ENCODE measurements around the gene SCT.

SCT gene

GRCh38 chr11:607020-607780 is 19.8 kb downstream of the SCT start:
- TF ChIP-seq POLR2AphosphoS5 (IDR thresholded peaks at IDR 0.05; ENCODE audit: low read depth, low read length) = no peak
- TF ChIP-seq REST (IDR thresholded peaks at IDR 0.05; ENCODE audit: insufficient read depth in 1 of 2, low read depth in 2 of 2, low read length in 2 of 2) = no peak
- no peak for TF ChIP-seq TAF1 (IDR thresholded peaks at IDR 0.05; ENCODE audit: borderline replicate concordance, insufficient read depth, low read length)
- TF ChIP-seq SIN3A (IDR thresholded peaks at IDR 0.05; ENCODE audit: borderline replicate concordance, insufficient read depth, low read length) = no peak
- no peak for TF ChIP-seq FOXP2 (optimal IDR thresholded peaks at IDR 0.05; ENCODE audit: borderline replicate concordance, extremely low read depth, extremely low read length, insufficient read depth)

DNA sequence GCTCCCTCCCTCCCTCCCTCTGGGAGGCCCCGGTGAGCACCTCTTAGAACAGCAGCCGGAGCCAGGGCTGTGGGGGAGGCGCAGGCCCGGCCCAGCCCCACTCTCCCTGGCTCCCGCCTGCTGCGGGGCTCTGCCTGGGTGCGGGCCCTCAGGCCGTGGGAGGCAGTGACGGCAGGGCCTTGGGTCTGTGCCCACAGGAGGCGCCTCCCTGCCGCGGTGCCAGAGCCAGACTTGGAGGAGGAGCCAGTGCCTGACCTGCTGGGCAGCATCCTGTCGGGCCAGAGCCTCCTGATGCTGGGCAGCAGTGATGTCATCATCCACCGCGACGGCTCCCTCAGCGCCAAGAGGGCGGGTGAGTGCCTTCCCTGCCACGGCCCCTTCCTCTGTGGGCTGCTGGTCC is 20.7 kb downstream of the SCT start:
- no peak for TF ChIP-seq POLR2AphosphoS5 (IDR thresholded peaks at IDR 0.05; ENCODE audit: low read depth, low read length)

GRCh38 chr11:605286-606129 is 21.5 kb downstream of the SCT start:
- no peak for TF ChIP-seq TAF1 (IDR thresholded peaks at IDR 0.05; ENCODE audit: borderline replicate concordance, insufficient read depth, low read length)
- TF ChIP-seq SIN3A (IDR thresholded peaks at IDR 0.05; ENCODE audit: borderline replicate concordance, insufficient read depth, low read length) = no peak
- no peak for TF ChIP-seq FOXP2 (optimal IDR thresholded peaks at IDR 0.05; ENCODE audit: borderline replicate concordance, extremely low read depth, extremely low read length, insufficient read depth)
- no peak for TF ChIP-seq REST (IDR thresholded peaks at IDR 0.05; ENCODE audit: insufficient read depth in 1 of 2, low read depth in 2 of 2, low read length in 2 of 2)
- TF ChIP-seq POLR2AphosphoS5 (IDR thresholded peaks at IDR 0.05; ENCODE audit: low read depth, low read length) = no peak

GRCh38 chr11:603154-603553 is 23.8 kb downstream of the SCT start:
- TF ChIP-seq REST (IDR thresholded peaks at IDR 0.05; ENCODE audit: insufficient read depth in 1 of 2, low read depth in 2 of 2, low read length in 2 of 2) (no peak), FOXP2 (optimal IDR thresholded peaks at IDR 0.05; ENCODE audit: borderline replicate concordance, extremely low read depth, extremely low read length, insufficient read depth) (no peak), POLR2AphosphoS5 (IDR thresholded peaks at IDR 0.05; ENCODE audit: low read depth, low read length) (no peak), TAF1 (IDR thresholded peaks at IDR 0.05; ENCODE audit: borderline replicate concordance, insufficient read depth, low read length) (no peak), SIN3A (IDR thresholded peaks at IDR 0.05; ENCODE audit: borderline replicate concordance, insufficient read depth, low read length) (no peak)

DNA sequence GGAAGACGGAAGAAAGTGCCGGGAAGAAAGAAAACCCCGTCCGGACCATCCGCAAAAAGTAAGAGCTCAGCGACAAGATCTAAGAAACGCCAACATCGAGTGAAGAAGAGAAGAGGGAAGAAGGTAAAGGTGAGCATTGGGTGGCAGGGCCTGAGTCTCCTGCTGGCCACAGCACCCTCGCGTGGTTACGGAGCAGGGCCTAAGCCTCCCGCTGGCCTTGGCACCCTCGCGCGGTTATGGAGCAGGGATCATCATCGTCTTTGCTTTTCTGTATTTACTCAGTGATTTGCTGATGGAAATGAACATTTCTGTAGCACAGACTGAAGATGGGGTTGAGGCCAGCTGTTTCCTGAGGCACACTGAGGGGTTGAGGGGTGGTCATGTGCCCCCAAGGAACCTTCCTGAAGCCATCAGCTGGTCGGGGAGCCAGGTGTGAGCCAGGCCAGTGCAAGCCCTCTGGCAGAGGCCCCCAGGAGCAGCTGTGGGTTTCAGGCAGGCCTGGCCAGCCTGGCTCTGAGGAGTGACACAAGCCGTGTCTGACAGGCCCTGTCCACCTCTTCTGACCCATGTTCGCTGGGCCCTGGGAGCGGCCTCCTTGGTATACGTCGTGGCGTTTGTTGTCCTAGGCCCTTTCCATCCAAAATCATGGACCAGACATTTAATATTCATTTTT is 25.3 kb downstream of the SCT start:
- no peak for TF ChIP-seq FOXP2 (optimal IDR thresholded peaks at IDR 0.05; ENCODE audit: borderline replicate concordance, extremely low read depth, extremely low read length, insufficient read depth)
- no peak for TF ChIP-seq TAF1 (IDR thresholded peaks at IDR 0.05; ENCODE audit: borderline replicate concordance, insufficient read depth, low read length)
- no peak for TF ChIP-seq POLR2AphosphoS5 (IDR thresholded peaks at IDR 0.05; ENCODE audit: low read depth, low read length)
- TF ChIP-seq SIN3A (IDR thresholded peaks at IDR 0.05; ENCODE audit: borderline replicate concordance, insufficient read depth, low read length) = no peak
- TF ChIP-seq REST (IDR thresholded peaks at IDR 0.05; ENCODE audit: insufficient read depth in 1 of 2, low read depth in 2 of 2, low read length in 2 of 2) = no peak
